Measurements from ENCODE around the gene MAGOHB. TPM values are rescaled to one million over a fixed set of nuclear protein-coding genes. Genes with fewer than 3 reads are reported as not detected.

MAGOHB gene
- total RNA-seq, 1 experiment from 2014 or later = 64.5 TPM

DNA sequence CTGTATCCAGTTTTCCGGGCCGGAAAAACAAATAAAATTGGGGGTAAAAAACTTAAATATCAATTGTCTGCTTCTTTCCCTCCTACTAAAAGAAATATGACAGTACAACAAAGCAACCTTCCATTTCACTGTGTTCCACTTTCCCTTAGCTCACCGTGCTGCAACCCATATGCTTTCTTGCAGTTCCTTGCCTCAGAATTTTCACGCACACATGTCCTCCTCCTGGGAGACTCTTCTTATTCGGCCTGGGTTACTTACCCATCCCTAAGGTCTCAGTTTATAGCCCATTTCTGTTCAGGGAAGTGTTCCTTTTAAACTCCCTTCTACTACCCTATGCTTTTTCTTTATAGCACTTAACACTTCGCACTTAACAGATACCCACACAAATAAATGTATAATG, 4.5 kb upstream of the MAGOHB start:
- H3K9me3 Mint-ChIP-seq = peaks cover 0 to 3% of the 10 kb centered on the region in 2 experiments; a peak in 2 of 5 replicates
- WGBS (ENCODE audit: extremely low coverage, insufficient read length, low lambda C conversion rate) = no CpG with 5 or more reads among the region's 6 CpGs
- Histone ChIP-seq H2BK15ac (ENCODE audit: low read depth, low read length) (no peak overlapping the region), H2BK120ac (ENCODE audit: low read depth, low read length, poor library complexity, severe bottlenecking) (no peak overlapping the region), H3K18ac (ENCODE audit: insufficient read length, low read depth, low read length) (no peak overlapping the region), H3K4me1 (ENCODE audit: insufficient read depth, low read length) (no peaks in the 10 kb centered on the region), H2AFZ (ENCODE audit: low read length) (no peak overlapping the region), H3K9ac (ENCODE audit: extremely low read depth, insufficient read length, low read length) (no peak overlapping the region), H4K5ac (ENCODE audit: insufficient read length, low read depth, low read length) (no peak overlapping the region), H2BK20ac (ENCODE audit: low read depth, low read length, poor library complexity, severe bottlenecking) (no peak overlapping the region), H2AK5ac (ENCODE audit: insufficient read length, low read length) (no peak overlapping the region), H3K9me3 (ENCODE audit: control insufficient read depth, low read depth, low read length) (no peaks in the 10 kb centered on the region), H3K27ac (ENCODE audit: insufficient read length, low read depth, low read length) (no peak overlapping the region), H3T11ph (ENCODE audit: low read length) (no peak overlapping the region), H3K23me2 (ENCODE audit: insufficient read length, low read depth, low read length, poor library complexity, severe bottlenecking) (peaks cover under 1% of the 10 kb centered on the region), H4K20me1 (ENCODE audit: control insufficient read depth, insufficient read depth, insufficient read length) (no peaks in the 10 kb centered on the region), H2BK12ac (ENCODE audit: insufficient read length, low read depth, low read length) (no peak overlapping the region), H2BK5ac (ENCODE audit: insufficient read length, low read length) (no peak overlapping the region), H3K27me3 (ENCODE audit: insufficient read depth, low read length) (no peaks in the 10 kb centered on the region), H3K4ac (ENCODE audit: low read depth, low read length) (no peak overlapping the region), H4K91ac (ENCODE audit: insufficient read length, low read depth, low read length) (no peak overlapping the region), H4K8ac (replicated peaks; ENCODE audit: insufficient read length, low read depth, low read length) (no peak overlapping the region), H3K23ac (ENCODE audit: insufficient read length, low read depth, low read length) (no peak overlapping the region), H3K79me1 (ENCODE audit: insufficient read depth, low read depth, low read length, poor library complexity, severe bottlenecking) (no peaks in the 10 kb centered on the region), H3K14ac (ENCODE audit: insufficient read depth, low read length) (no peak overlapping the region), H3K79me2 (ENCODE audit: insufficient read depth, low read length) (0 out of 2 replicates have a peak, but pooled peaks cover 1% of the 10 kb centered on the region), H3K56ac (ENCODE audit: insufficient read length, low read depth, low read length) (no peak overlapping the region), H3K4me2 (ENCODE audit: insufficient read depth, insufficient read length, low read length) (no peak overlapping the region)
- H3K4me3 Mint-ChIP-seq = no peak overlapping the region
- H3K27me3 Mint-ChIP-seq (ENCODE audit: low read depth) = peaks cover 2% of the 10 kb centered on the region; the same call in 1 of the 2 replicates
- peaks cover under 1 to 1% (median under 1%) of the 10 kb centered on the region in 3 experiments; a peak in 5 of 7 replicates for H3K36me3 Mint-ChIP-seq (ENCODE audit: insufficient read depth in 1 of 3, low read depth in 3 of 3)
- H3K4me1 Mint-ChIP-seq = peaks cover 4 to 5% of the 10 kb centered on the region in 2 experiments
- TF ChIP-seq, protein P1, sequence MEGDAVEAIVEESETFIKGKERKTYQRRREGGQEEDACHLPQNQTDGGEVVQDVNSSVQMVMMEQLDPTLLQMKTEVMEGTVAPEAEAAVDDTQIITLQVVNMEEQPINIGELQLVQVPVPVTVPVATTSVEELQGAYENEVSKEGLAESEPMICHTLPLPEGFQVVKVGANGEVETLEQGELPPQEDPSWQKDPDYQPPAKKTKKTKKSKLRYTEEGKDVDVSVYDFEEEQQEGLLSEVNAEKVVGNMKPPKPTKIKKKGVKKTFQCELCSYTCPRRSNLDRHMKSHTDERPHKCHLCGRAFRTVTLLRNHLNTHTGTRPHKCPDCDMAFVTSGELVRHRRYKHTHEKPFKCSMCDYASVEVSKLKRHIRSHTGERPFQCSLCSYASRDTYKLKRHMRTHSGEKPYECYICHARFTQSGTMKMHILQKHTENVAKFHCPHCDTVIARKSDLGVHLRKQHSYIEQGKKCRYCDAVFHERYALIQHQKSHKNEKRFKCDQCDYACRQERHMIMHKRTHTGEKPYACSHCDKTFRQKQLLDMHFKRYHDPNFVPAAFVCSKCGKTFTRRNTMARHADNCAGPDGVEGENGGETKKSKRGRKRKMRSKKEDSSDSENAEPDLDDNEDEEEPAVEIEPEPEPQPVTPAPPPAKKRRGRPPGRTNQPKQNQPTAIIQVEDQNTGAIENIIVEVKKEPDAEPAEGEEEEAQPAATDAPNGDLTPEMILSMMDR (conservative IDR thresholded peaks at IDR 0.05) = no peak
- DNase-seq = no peak
- H3K27ac Mint-ChIP-seq = peak overlapping the region in 1 of 3 experiments; percentile 3; a peak in 1 of 7 replicates
